BE2C (cell line): ENCODE measurements around the gene KL. TPM values are rescaled to one million over a fixed set of nuclear protein-coding genes. Genes with fewer than 3 reads are reported as not detected.

Experiments used
- DNase-seq: peaks from one replicate; pipeline ENCODE4 v3.0.0-alpha.2; 2020
- H3K27me3 ChIP-seq: fragments of 250-450 bp; sonication (Bioruptor Pico); 2 replicates; pipeline ENCODE4 v1.5.1; 2020; ENCODE audit warnings: mild to moderate bottlenecking
- H3K36me3 ChIP-seq: fragments of 250-450 bp; sonication (Bioruptor Pico); 2 replicates; pipeline ENCODE4 v1.5.1; 2020; ENCODE audit warnings: mild to moderate bottlenecking
- H3K4me1 ChIP-seq: fragments of 250-450 bp; sonication (Bioruptor Pico); 2 replicates; pipeline ENCODE4 v1.5.1; 2020
- H3K4me3 ChIP-seq: 2 replicates; pipeline ENCODE4 v1.5.1; 2011; ENCODE audit warnings: low read depth, low read length
- H3K9me3 ChIP-seq: fragments of 250-450 bp; sonication (Bioruptor Pico); 2 replicates; pipeline ENCODE4 v1.5.1; 2020
- CTCF ChIP-seq: IDR thresholded peaks from 2 replicates; pipeline ENCODE4 v1.5.1; 2012; ENCODE audit warnings: mild to moderate bottlenecking, low read depth, low read length
- polyA plus RNA-seq: library from polyadenylated mRNA; unstranded; fragments of >200 nt; gene quantifications from one replicate; pipeline ENCODE4 v1.2.1, GENCODE V29; 2012; ENCODE audit warnings: low read depth, missing spikeins; ENCODE audit not compliant: insufficient read length, insufficient read depth

The KL gene
- not detected for polyA plus RNA-seq

- Histone ChIP-seq H3K27me3 (peaks cover 8% of the 10 kb centered on the region; the same call in 1 of the 2 replicates), H3K4me1 (no peaks in the 10 kb centered on the region), H3K4me3 (peak within 1 kb of the TSS; percentile 27), H3K36me3 (no peaks in the 10 kb centered on the region), H3K9me3 (0 out of 2 replicates have a peak, but pooled peaks cover 2% of the 10 kb centered on the region)
- DNase-seq: peak; percentile 28
- no peak for TF ChIP-seq CTCF
Observed at GRCh38 chr13:33016414-33017322, at the start of gene KL. KL (plus strand) TSS chr13:33016423; CDS start chr13:33016441, 18 bp downstream.

- Histone ChIP-seq H3K4me3 (no peak overlapping the region), H3K36me3 (no peaks in the 10 kb centered on the region), H3K27me3 (no peaks in the 10 kb centered on the region), H3K9me3 (no peaks in the 10 kb centered on the region), H3K4me1 (no peaks in the 10 kb centered on the region)
- no peak for TF ChIP-seq CTCF
- no peak for DNase-seq
Observed at GRCh38 chr13:32967584-32968182, 48.5 kb upstream of the KL start.

GRCh38 chr13:32968316-32968715 lies 47.9 kb upstream of the KL start:
- Histone ChIP-seq H3K4me3 (no peak overlapping the region), H3K27me3 (no peaks in the 10 kb centered on the region)
- no peak for TF ChIP-seq CTCF

GRCh38 chr13:32968793-32969192 lies 47.4 kb upstream of the KL start:
- DNase-seq: no peak
- Histone ChIP-seq H3K4me1 (no peaks in the 10 kb centered on the region), H3K4me3 (no peak overlapping the region), H3K9me3 (no peaks in the 10 kb centered on the region), H3K36me3 (no peaks in the 10 kb centered on the region), H3K27me3 (no peaks in the 10 kb centered on the region)
- TF ChIP-seq CTCF: no peak

More at GRCh38 chr13:32968316-32968715, 47.9 kb upstream of the KL start:
- DNase-seq: no peak
- no peaks in the 10 kb centered on the region for H3K36me3 ChIP-seq
- H3K9me3 ChIP-seq: no peaks in the 10 kb centered on the region
- H3K4me1 ChIP-seq: no peaks in the 10 kb centered on the region

GRCh38 chr13:32969516-32969941 lies 46.7 kb upstream of the KL start:
- no peak for TF ChIP-seq CTCF
- no peaks in the 10 kb centered on the region for H3K27me3 ChIP-seq
- no peaks in the 10 kb centered on the region for H3K9me3 ChIP-seq
- H3K36me3 ChIP-seq: no peaks in the 10 kb centered on the region
- no peak overlapping the region for H3K4me3 ChIP-seq
- no peaks in the 10 kb centered on the region for H3K4me1 ChIP-seq
- DNase-seq: no peak
